Kidney (tissue), 14 donors: ENCODE measurements around the gene KIAA1549. TPM values are rescaled to one million over a fixed set of nuclear protein-coding genes. Genes with fewer than 3 reads are reported as not detected.

ENCODE experiments used
- DNase-seq, 5 donors: peaks; one replicate each; pipeline ENCODE4 v3.0.0-alpha.2; 2013 to 2020
- FAIRE-seq: peaks from 2 replicates; lab custom pipeline; 2012; peaks lifted over from hg19 to GRCh38; lab: Jason Lieb, UNC
- H3K27ac ChIP-seq, 2 donors: one replicate each; pipeline ENCODE4 v1.7.0; 2013; ENCODE audit warnings: low read depth in 2 of 2, low read length in 2 of 2, inconsistent platforms in 1 of 2
- H3K27me3 ChIP-seq: one replicate; pipeline ENCODE4 v1.7.1; 2013; ENCODE audit warnings: low read length, inconsistent platforms; ENCODE audit not compliant: control insufficient read depth, insufficient read depth
- H3K36me3 ChIP-seq, 3 donors: one replicate each; pipeline versions ENCODE4 v1.7.0 to v1.7.1; 2013; ENCODE audit warnings: low read length in 3 of 3, control low read depth in 1 of 3, inconsistent platforms in 1 of 3; ENCODE audit not compliant: insufficient read depth in 3 of 3, control insufficient read depth in 2 of 3
- H3K4me1 ChIP-seq, 3 donors: one replicate each; pipeline versions ENCODE4 v1.7.0 to v1.7.1; 2013; ENCODE audit warnings: low read length in 3 of 3, inconsistent platforms in 1 of 3, low read depth in 1 of 3; ENCODE audit not compliant: control insufficient read depth in 2 of 3, insufficient read depth in 2 of 3
- H3K4me3 ChIP-seq, 3 donors: one replicate each; pipeline versions ENCODE4 v1.7.0 to v1.8.1; 2013; ENCODE audit warnings: low read length in 3 of 3, control low read depth in 1 of 3, inconsistent platforms in 1 of 3
- H3K9ac ChIP-seq, 3 donors: one replicate each; pipeline versions ENCODE4 v1.7.0 to v1.7.1; 2013; ENCODE audit warnings: low read length in 3 of 3, control low read depth in 1 of 3, inconsistent platforms in 1 of 3
- H3K9me3 ChIP-seq, 3 donors: one replicate each; pipeline versions ENCODE4 v1.7.0 to v1.7.1; 2013; ENCODE audit warnings: low read length in 3 of 3, control low read depth in 1 of 3, inconsistent platforms in 1 of 3; ENCODE audit not compliant: control insufficient read depth in 2 of 3, insufficient read depth in 1 of 3
- CTCF ChIP-seq: IDR thresholded peaks from 3 replicates; pipeline ENCODE4 v1.5.1; 2012; ENCODE audit warnings: mild to moderate bottlenecking, moderate library complexity, borderline replicate concordance; ENCODE audit not compliant: insufficient read depth; ENCODE audit errors: extremely low read depth
- intact Hi-C: fragments of 100-400 bp; cut with DNase I; formaldehyde crosslinking; loops from one replicate; pipeline ENCODE4 v1.11.1; 2022
- polyA plus RNA-seq: library from polyadenylated mRNA; stranded (reverse); fragments of 350-450 nt; fragmentation: Illumina TruSeq; extraction: RNeasy Lipid Tissue Mini Kit (QIAGEN cat#74804); gene quantifications from one replicate; pipeline ENCODE4 v1.2.3, GENCODE V29; 2014; ENCODE audit warnings: low read depth, low replicate concordance; ENCODE audit not compliant: insufficient read depth
- total RNA-seq: library from RNA; stranded (reverse); fragmentation: NEBNext Ultra II Directional; extraction: Animal tissue kit (Norgen Biotek cat#: 25700); gene quantifications from one replicate; pipeline ENCODE4 v1.2.1, GENCODE V29; 2021
- donor health status: control.
- donor health status: control.
- donor health status: control.
- donor health status: control.
- donor health status: control.
- donor health status: DM: yes; HTN: yes; CAD: no.
- donor health status: Normal renal cell carcinoma (clear cell type).

Gene KIAA1549
- total and polyA plus RNA-seq, 2 donors from 2014 or later, result 1.8 to 10.1 TPM

DNA sequence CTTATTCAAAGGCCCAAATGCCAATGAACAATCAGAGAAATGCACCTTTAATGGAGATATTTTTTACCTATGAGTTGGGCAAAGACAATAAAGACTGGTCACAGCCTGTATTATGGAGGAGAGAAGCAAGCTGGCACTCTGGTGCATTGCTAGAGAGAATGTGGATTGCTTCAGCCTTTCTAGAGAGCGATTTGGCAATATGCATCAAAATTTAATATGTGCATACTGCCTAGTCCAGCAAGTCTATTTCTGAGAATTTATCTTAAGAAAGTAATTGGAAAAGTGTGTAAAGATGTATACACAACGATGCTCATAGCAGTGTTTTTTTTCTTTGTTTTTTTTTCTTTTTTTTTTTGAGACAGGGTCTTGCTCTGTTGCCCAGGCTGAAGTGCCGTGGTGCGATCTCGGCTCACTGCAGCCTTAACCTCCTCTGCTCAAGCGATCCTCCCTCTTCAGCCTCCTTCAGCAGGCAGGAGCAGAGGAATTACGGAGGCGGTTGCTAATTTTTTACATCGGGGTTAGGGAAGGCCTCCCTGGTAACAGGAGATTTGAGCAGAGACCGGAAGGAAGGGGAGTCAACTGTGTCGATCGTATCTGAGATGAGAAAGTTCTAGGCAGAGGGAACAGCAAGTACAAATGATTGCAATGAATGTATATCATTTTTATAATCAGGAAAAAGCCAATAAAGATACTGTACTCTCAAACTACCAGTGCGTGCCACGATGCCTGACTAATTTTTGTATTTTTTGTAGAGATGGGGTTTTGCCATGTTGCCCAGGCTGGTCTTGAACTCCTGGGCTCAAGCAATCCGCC is 16.4 kb downstream of the KIAA1549 start:
- H3K9ac ChIP-seq, result no peak overlapping the region
- FAIRE-seq (no peak), DNase-seq (no peak)
- intact Hi-C loops, result no loop called here
- H3K4me1 ChIP-seq, result peaks cover 0 to 31% (median 31%) of the 10 kb centered on the region in 3 donors
- H3K27ac ChIP-seq, result no peak overlapping the region
- no peaks in the 10 kb centered on the region for H3K9me3 ChIP-seq
- no peak for TF ChIP-seq CTCF
- no peaks in the 10 kb centered on the region for H3K36me3 ChIP-seq
- no peak overlapping the region for H3K4me3 ChIP-seq
- H3K27me3 ChIP-seq, result no peaks in the 10 kb centered on the region

- intact Hi-C loops, result no loop called here
- H3K27me3 ChIP-seq, result no peaks in the 10 kb centered on the region
- no peaks in the 10 kb centered on the region for H3K9me3 ChIP-seq
- DNase-seq, result no peak
- no peak overlapping the region for H3K9ac ChIP-seq
- peak overlapping the region; percentile 42 to 47 for H3K27ac ChIP-seq
- no peak for TF ChIP-seq CTCF
- no peak overlapping the region for H3K4me3 ChIP-seq
- H3K4me1 ChIP-seq, result peaks cover 0 to 31% (median 31%) of the 10 kb centered on the region in 3 donors
- H3K36me3 ChIP-seq, result no peaks in the 10 kb centered on the region
- no peak for FAIRE-seq
Measured at GRCh38 chr7:138963675-138964074, 17.5 kb downstream of the KIAA1549 start.

GRCh38 chr7:138962561-138963270 is 18.5 kb downstream of the KIAA1549 start:
- no peak for DNase-seq
- peaks cover 0 to 31% (median 31%) of the 10 kb centered on the region in 3 donors for H3K4me1 ChIP-seq
- no peak for TF ChIP-seq CTCF
- H3K27me3 ChIP-seq, result no peaks in the 10 kb centered on the region
- intact Hi-C loops, result no loop called here
- FAIRE-seq, result no peak
- peak overlapping the region; percentile 74 to 81 for H3K27ac ChIP-seq
- H3K9ac ChIP-seq, result peak overlapping the region in 1 of 3 donors; percentile 52
- H3K36me3 ChIP-seq, result no peaks in the 10 kb centered on the region
- H3K4me3 ChIP-seq, result peak overlapping the region in 2 of 3 donors; percentile 4 to 32
- no peaks in the 10 kb centered on the region for H3K9me3 ChIP-seq
